Sigmoid colon (tissue), 7 donors: ENCODE results near the gene ANKS1A. TPM values are rescaled to one million over a fixed set of nuclear protein-coding genes. Genes with fewer than 3 reads are reported as not detected.
A peak's percentile ranks its signal among the peaks of the same experiment; 100 is the strongest.

Experiments
- DNase-seq: peaks from one replicate; pipeline ENCODE4 v3.0.0-alpha.2; 2019
- H3K27ac ChIP-seq, 4 donors: fragments of 200-600 bp; sonication (generic); one replicate each; pipeline ENCODE4 v1.5.1; 2016 to 2019; ENCODE audit warnings: mild to moderate bottlenecking in 1 of 4
- H3K27me3 ChIP-seq, 3 donors: fragments of 200-600 bp; sonication (generic); one replicate each; pipeline ENCODE4 v1.5.1; 2019; ENCODE audit warnings: mild to moderate bottlenecking in 1 of 3
- H3K36me3 ChIP-seq, 4 donors: fragments of 200-600 bp; sonication (generic); one replicate each; pipeline ENCODE4 v1.5.1; 2016 to 2019
- H3K4me1 ChIP-seq, 4 donors: fragments of 200-600 bp; sonication (generic); one replicate each; pipeline ENCODE4 v1.5.1; 2017 to 2019
- H3K4me3 ChIP-seq, 4 donors: fragments of 200-600 bp; sonication (generic); one replicate each; pipeline ENCODE4 v1.5.1; 2017 to 2019; ENCODE audit warnings: mild to moderate bottlenecking in 2 of 4, moderate library complexity in 1 of 4
- H3K9me3 ChIP-seq, 4 donors: fragments of 200-600 bp in 3 of 4; sonication (generic) in 3 of 4; one replicate each; pipeline versions ENCODE4 v1.5.1 to v1.6.1; 2013 to 2019
- EP300 ChIP-seq, 4 donors: sonication (generic); formaldehyde crosslinking; IDR thresholded peaks; one replicate each; pipeline ENCODE4 v1.6.1; 2017; ENCODE audit warnings: antibody characterized with exemption in 4 of 4
- POLR2A ChIP-seq, 2 donors: fragments of 450-650 bp; IDR thresholded peaks; one replicate each; pipeline ENCODE4 v1.6.1; 2016; ENCODE audit warnings: antibody characterized with exemption in 2 of 2, mild to moderate bottlenecking in 2 of 2, moderate library complexity in 2 of 2
- POLR2AphosphoS5 ChIP-seq, 4 donors: sonication (generic); formaldehyde crosslinking; IDR thresholded peaks; one replicate each; pipeline ENCODE4 v1.6.1; 2017; ENCODE audit warnings: antibody characterized with exemption in 4 of 4
- WGBS, 2 donors: extraction: QIAGEN DNeasy Blood & Tissue Kit; methylation state at CpG; one replicate each; pipeline ENCODE4 v1.1.7; 2013; 5-methylcytosine and 5-hydroxymethylcytosine counted together
- intact Hi-C: fragments of 100-400 bp; cut with DNase I; formaldehyde crosslinking; loops from one replicate; pipeline ENCODE4 v1.15.1; 2023
- polyA plus RNA-seq, 3 donors: library from polyadenylated mRNA; stranded (reverse); fragments of 200-250 nt; gene quantifications; one replicate each; pipeline ENCODE4 v1.2.3, GENCODE V29; 2013
- total RNA-seq, 4 donors: library from RNA; depleted of rRNA; stranded (reverse); fragments of >200 nt; gene quantifications; one replicate each; pipeline ENCODE4 v1.1.0, GENCODE V29; 2016
- TF ChIP-seq, protein P1 (sequence below), 4 experiments: fragments of 450-650 bp in 3 of 4; fragments of 200-600 bp in 1 of 4; IDR thresholded peaks; one replicate each; pipeline ENCODE4 v1.5.1; 2016 to 2019; ENCODE audit warnings: antibody characterized with exemption in 4 of 4, mild to moderate bottlenecking in 3 of 4, moderate library complexity in 2 of 4
- donor health status: healthy with polysubstance abuse.
- donor health status: Bipolar disorder and iron deficiency.
- donor health status: healthy.

ANKS1A gene
- total and polyA plus RNA-seq, 7 donors, result 9.0 to 60.1 (median 37.8) TPM

DNA sequence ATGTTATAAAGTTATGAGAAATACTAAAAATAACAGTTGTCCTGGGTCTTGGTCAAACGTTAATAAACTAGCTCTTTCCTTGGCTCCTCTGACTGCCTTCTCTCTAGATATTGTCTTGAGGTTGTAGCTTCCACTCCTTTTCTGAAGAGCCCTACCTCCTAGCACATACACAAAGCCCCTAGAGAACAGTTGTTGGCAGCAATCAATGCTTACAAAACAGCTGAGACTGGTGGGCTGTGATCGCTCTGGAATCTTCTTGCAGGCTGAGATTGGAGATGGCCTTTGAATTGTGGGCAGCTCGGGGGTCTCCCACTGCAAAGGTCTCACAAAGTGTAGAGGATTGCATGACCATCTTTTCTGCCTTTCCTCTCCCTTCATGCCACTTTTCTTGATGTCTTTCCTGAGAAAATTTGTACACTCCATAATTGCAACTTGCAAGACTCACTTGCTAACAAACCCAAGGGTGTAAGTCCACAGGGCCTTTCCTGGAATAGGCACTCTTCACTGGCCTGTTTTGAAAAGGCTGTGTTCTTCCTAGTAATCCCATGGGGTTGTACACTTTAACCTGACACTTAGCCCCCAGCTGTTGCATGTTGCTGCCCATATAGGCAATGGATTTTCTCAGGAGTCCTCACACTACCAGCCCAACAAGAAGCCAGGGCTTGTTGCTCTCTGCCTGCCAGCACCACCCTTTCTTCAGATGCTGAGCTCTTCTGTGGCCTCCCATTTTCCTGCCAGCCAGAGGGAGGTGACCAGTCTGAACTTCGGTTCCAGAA is 152.2 kb downstream of the ANKS1A start:
- intact Hi-C loops, result no loop called here
- H3K36me3 ChIP-seq, result peaks cover 0 to 14% (median 0%) of the 10 kb centered on the region in 4 donors
- H3K27ac ChIP-seq, result peak overlapping the region; percentile 84 to 92 (median 88)
- 81 to 89% methylated on average over 4 of the region's 4 CpGs for WGBS, 2 donors
- TF ChIP-seq, protein P1, sequence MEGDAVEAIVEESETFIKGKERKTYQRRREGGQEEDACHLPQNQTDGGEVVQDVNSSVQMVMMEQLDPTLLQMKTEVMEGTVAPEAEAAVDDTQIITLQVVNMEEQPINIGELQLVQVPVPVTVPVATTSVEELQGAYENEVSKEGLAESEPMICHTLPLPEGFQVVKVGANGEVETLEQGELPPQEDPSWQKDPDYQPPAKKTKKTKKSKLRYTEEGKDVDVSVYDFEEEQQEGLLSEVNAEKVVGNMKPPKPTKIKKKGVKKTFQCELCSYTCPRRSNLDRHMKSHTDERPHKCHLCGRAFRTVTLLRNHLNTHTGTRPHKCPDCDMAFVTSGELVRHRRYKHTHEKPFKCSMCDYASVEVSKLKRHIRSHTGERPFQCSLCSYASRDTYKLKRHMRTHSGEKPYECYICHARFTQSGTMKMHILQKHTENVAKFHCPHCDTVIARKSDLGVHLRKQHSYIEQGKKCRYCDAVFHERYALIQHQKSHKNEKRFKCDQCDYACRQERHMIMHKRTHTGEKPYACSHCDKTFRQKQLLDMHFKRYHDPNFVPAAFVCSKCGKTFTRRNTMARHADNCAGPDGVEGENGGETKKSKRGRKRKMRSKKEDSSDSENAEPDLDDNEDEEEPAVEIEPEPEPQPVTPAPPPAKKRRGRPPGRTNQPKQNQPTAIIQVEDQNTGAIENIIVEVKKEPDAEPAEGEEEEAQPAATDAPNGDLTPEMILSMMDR (IDR thresholded peaks at IDR 0.05), result no peak
- no peak for TF ChIP-seq POLR2A (IDR thresholded peaks at IDR 0.05)
- TF ChIP-seq EP300 (IDR thresholded peaks at IDR 0.05), result no peak
- TF ChIP-seq POLR2AphosphoS5 (IDR thresholded peaks at IDR 0.05), result no peak
- no peaks in the 10 kb centered on the region for H3K27me3 ChIP-seq
- no peaks in the 10 kb centered on the region for H3K9me3 ChIP-seq
- peaks cover 0 to 98% (median 95%) of the 10 kb centered on the region in 4 donors for H3K4me1 ChIP-seq
- no peak overlapping the region for H3K4me3 ChIP-seq
- peak; percentile 44 for DNase-seq

DNA sequence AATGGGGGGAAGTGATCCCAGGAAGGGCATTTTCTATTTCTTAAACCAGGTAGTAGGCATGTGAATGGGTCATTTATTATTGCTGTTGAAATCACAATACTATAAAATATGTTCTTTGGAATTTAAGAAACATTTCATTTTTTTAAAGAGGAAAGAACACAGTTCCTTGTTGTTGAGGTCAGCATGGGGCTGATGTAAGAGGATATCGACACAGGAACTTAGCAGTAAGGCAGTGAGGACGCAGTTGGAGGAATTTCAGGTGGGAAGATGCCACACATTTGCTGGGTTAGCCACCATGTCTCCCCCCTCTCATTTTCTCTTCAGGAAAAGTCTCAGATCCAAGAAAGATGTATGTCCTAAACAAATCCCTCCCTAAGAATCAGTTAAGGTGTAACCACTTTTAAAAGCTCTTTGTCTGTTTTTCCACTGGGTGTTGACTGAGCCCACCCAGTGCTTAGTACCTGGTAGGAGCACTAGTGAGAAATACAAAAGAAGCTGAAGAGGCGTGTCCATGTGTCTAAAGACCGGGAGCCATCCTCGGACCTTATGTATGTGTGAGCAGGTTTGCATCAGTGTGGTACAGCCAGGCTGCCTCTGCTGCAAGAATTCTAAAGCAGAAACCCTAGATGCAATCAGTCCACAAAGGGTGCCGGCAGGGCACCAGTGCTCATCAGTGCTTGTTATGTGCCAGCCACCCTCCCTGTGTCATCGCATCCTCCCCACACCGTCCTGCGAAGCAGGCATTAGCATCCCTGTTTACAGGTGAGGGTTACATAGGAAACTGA is 153.2 kb downstream of the ANKS1A start:
- no peaks in the 10 kb centered on the region for H3K27me3 ChIP-seq
- peak; percentile 43 for DNase-seq
- H3K4me1 ChIP-seq, result peaks cover 0 to 98% (median 95%) of the 10 kb centered on the region in 4 donors
- peaks cover 0 to 14% (median 0%) of the 10 kb centered on the region in 4 donors for H3K36me3 ChIP-seq
- H3K27ac ChIP-seq, result peak overlapping the region; percentile 84 to 92 (median 88)
- intact Hi-C loops, result no loop called here
- TF ChIP-seq EP300 (IDR thresholded peaks at IDR 0.05), result no peak
- no peak for TF ChIP-seq POLR2AphosphoS5 (IDR thresholded peaks at IDR 0.05)
- TF ChIP-seq, protein P1 (IDR thresholded peaks at IDR 0.05), result no peak
- TF ChIP-seq POLR2A (IDR thresholded peaks at IDR 0.05), result no peak
- 90 to 97% methylated on average over 9 of the region's 9 CpGs for WGBS, 2 donors
- H3K4me3 ChIP-seq, result no peak overlapping the region
- no peaks in the 10 kb centered on the region for H3K9me3 ChIP-seq

DNA sequence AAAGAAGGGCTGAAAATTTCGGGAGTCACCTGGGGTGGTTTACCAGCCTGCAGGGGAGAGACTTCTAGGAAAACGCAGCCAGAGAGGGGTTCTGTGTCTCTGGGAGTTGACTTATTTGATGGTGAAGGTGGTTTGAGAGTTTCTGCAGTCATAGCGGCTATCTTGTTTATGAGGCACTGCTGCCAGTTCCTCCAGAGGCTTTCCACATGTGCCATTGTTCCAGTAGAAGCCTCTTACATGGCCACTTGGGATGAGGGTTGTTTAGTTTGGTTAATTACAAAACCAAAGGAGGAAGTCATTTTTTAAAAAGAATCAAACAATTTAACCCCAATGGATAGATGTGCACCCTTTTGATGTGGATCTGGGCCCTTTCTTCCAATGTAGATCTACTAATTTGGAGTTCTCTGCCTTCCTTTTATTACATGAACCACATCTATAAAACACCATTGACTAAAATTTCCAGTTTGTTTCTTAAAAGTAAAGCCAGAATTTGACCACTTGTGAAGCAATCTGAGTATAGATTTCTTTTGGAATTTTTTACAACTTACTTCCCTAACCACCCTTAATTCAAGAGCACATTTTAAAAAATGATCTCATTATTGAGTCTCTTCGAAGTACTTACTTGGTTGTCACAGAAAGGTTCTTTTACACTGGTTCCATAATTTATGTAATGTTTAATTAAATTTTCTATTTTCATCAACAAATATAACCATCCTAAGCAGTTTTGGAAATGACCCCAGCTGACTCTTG is 154.5 kb downstream of the ANKS1A start:
- H3K4me1 ChIP-seq, result peaks cover 0 to 98% (median 95%) of the 10 kb centered on the region in 4 donors
- no peak overlapping the region for H3K4me3 ChIP-seq
- no peaks in the 10 kb centered on the region for H3K9me3 ChIP-seq
- WGBS, 2 donors, result 72 to 73% methylated on average over 4 of the region's 4 CpGs
- H3K27me3 ChIP-seq, result no peaks in the 10 kb centered on the region
- peaks cover 0 to 8% (median 0%) of the 10 kb centered on the region in 4 donors for H3K36me3 ChIP-seq
- peak overlapping the region; percentile 84 to 92 (median 88) for H3K27ac ChIP-seq
- intact Hi-C loops, result no loop called here
- TF ChIP-seq POLR2A (IDR thresholded peaks at IDR 0.05) (no peak), EP300 (IDR thresholded peaks at IDR 0.05) (no peak)
- TF ChIP-seq, protein P1 (IDR thresholded peaks at IDR 0.05), result no peak
- no peak for DNase-seq

DNA sequence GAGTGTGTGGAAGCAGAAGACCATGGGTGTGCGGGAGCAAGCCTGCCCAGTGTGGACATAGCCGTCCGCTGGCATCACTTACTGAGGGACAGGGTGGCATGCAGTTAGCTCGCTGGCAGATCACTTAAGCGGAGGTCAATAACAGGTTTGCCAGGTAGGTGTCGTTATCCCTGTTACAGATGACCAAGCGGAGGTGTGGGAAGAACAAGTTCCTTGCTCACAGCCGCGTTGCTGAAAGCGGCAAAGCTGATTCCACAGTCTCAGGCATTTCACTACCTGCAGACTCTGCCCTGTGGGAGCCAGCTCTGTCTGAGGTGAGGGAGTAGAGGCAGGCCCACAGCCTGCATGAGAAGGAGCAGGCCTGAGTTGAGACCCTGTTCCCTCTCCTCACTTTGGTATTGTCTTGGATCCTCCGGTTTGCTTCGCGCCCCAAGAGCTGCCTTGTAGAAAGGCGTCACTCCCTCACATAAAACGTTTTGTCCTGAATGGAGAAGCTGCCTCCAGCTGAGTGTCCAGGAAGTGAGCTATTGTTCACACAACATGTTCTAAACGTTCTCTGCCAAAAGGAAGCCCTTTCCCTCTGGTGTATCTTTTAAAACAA is 155.2 kb downstream of the ANKS1A start:
- Histone ChIP-seq H3K4me1 (peaks cover 0 to 100% (median 99%) of the 10 kb centered on the region in 4 donors), H3K4me3 (no peak overlapping the region), H3K36me3 (peaks cover 0 to 4% (median 0%) of the 10 kb centered on the region in 4 donors), H3K27ac (peak overlapping the region; percentile 84 to 92 (median 88)), H3K27me3 (no peaks in the 10 kb centered on the region), H3K9me3 (no peaks in the 10 kb centered on the region)
- intact Hi-C loops, result no loop called here
- peak; percentile 79 for DNase-seq
- TF ChIP-seq, protein P1 (IDR thresholded peaks at IDR 0.05), result no peak
- TF ChIP-seq POLR2AphosphoS5 (IDR thresholded peaks at IDR 0.05), result peak in 2 of 4 donors; percentile 56
- no peak for TF ChIP-seq POLR2A (IDR thresholded peaks at IDR 0.05)
- TF ChIP-seq EP300 (IDR thresholded peaks at IDR 0.05), result peak in 1 of 4 donors; percentile 24
- 27 to 55% methylated on average over 16 of the region's 16 CpGs for WGBS, 2 donors
